Sigmoid colon (tissue), 4 donors: ENCODE results near the gene CHST8.

ENCODE experiments used
- CTCF ChIP-seq, 4 experiments: fragments of 450-650 bp in 3 of 4; fragments of 200-600 bp in 1 of 4; IDR thresholded peaks; one replicate each; pipeline ENCODE4 v1.5.1; 2016 to 2019; ENCODE audit warnings: antibody characterized with exemption in 4 of 4, mild to moderate bottlenecking in 3 of 4, moderate library complexity in 2 of 4
- EP300 ChIP-seq, 4 donors: sonication (generic); formaldehyde crosslinking; IDR thresholded peaks; one replicate each; pipeline ENCODE4 v1.6.1; 2017; ENCODE audit warnings: antibody characterized with exemption in 4 of 4
- POLR2A ChIP-seq, 2 donors: fragments of 450-650 bp; IDR thresholded peaks; one replicate each; pipeline ENCODE4 v1.6.1; 2016; ENCODE audit warnings: antibody characterized with exemption in 2 of 2, mild to moderate bottlenecking in 2 of 2, moderate library complexity in 2 of 2

DNA sequence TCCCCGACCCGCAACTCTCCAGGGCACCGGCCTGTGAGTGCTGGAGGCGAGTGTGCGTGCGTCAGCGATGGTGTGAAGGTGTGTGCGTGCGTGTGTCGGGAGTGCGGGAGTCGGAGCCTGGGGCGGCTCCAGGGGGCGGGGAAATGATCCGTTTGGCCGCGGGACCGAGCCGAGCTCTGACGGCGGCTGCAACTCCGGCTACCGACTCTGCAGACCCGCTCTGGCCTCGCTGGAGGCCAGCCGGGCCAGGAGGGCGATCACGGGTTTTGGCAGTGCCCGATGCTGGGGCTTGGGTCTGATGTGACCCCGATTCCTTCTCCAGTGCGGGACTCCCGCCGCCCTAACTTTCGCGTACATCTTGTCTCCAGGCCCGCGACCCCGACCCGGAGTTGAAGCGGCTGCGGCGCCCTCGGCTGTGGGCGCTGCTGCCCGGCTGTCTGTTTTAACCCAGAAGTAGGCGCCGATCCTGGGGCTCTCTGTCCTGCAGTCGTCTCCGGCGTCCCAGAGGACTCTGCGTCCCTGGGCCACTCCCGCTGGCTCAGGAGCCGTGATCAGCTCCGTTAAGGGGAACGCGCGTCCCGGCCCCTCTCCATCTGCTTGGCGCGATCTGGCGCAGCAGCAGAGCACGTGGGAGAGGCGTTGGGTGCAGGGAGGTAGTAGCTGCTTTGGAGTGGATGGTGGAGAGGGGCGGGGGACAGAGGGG lies 1.2 kb downstream of the CHST8 start:
- TF ChIP-seq EP300 (IDR thresholded peaks at IDR 0.05): no peak
- TF ChIP-seq POLR2A (IDR thresholded peaks at IDR 0.05): no peak
- no peak for TF ChIP-seq CTCF (IDR thresholded peaks at IDR 0.05)
